GM19238 (cell line): ENCODE results near the gene APOL5.
"Not testable (repeated sequence)": the region's sequence is repeated elsewhere in the genome, so short reads cannot be mapped to it uniquely, and the experiment has no call there.

ENCODE experiments used
- DNase-seq: peaks from one replicate; pipeline ENCODE4 v3.0.0; 2011; ENCODE audit warnings: low spot score; ENCODE audit not compliant: insufficient read length

The APOL5 gene

DNA sequence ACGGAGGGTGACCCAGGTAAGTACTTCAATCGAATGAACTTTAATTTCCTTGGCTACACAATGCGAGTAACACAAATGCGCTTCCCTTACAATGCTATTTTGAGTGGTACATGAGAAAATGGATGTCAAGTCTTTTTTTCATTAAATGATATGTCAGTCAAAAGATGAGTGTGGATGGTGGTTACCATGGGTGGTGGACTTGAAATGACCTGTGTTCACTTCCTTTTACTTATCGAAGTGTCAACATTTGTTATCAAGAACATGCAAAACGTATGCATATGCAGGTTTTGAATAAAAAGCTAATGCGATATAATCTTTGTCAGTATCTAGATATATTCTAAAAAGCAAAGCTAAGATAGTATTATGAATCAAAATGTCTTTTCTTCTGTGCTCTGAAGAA lies 8.8 kb upstream of the APOL5 start:
- no peak for DNase-seq

DNA sequence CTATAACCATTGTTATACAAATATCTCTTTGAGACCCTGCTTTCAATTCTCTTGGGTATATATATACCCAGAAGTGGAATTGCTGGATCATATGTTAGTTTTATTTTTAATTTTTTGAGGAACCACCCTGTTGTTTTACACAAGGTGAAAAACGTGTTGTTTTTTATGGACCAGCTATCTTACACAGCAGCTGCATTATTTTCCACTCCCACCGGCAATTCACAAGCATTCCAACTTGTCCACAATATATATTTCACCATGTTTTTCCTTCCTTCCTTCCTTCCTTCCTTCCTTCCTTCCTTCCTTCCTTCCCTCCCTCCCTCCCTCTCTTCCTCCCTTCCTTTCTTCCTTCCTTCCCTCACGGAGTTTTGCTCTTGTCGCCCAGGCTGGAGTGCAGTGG lies 6.3 kb upstream of the APOL5 start:
- DNase-seq: no peak

DNA sequence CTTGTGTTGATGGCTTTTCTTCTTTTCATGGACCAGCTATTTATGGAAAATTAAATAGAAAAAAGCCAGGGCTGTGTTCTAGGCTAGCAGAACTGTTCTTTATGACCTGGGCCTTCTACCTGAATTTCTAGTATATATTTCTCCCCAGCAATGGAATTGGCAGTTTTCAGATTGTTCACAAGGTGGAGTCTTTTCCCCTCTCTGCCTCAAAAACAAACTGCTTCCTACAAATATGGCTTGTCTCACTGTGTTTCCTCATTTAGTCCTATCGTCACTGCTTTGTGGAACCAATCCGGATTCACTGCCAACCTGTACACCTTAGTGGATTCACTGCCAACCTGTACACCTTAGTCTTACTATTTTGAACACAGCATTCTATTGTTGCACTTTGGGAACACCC lies 5.0 kb upstream of the APOL5 start:
- no peak for DNase-seq

DNA sequence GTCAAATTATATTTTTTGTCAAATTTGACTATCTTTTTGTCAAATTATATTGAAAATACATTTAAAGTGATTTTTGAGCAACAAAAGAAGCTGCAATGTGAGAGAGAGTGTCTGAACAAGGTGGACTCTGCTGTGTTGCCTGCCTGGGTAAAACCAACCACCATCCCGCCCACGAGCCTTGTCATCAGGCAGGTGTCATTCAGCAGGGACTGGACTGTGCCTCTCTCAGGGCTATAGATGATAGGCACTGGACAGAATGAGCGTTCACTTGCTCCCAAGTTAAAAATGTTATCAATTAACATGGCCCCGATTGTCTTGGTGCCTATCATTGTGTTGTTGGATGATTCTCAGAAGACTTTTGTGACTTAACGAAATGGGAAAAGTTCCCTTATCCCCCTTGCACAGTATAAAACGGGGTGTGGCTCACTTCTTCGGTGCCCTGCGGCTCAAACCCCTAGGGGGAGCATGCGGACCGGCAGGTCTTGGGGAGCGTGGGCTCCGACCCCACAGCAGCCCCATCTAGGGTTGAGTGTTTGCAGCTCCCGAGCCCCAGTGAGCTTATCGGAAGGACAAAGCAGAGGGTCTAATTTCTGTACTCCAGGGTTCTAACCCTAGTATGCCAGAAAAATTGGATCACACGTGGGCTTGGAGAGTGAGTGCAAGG lies 1.7 kb downstream of the APOL5 start:
- no peak for DNase-seq

DNA sequence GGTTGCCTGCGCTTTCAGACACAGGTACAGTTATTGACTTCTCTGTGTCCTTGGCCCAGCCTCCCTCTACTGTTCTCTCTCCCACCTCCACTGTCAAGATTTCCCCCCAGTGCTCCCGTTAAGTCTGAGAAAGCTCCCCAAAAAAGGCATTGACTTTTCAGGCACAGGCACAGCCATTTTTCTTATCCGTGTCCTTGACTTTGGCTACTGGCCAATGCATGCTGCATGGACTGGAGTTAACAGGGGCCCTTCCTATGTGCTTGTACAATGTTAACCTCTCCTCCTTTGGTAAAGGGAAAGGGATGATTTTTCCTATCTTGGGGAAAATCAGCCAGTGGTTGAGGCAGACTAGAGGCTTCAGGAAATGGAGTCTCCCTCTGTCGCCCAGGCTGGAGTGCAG lies 4.3 kb downstream of the APOL5 start:
- DNase-seq: no peak

- no peak for DNase-seq
These were observed 7.8 kb downstream of the APOL5 start for GRCh38 chr22:35725521-35725920.

GRCh38 chr22:35726398-35726797 lies 8.7 kb downstream of the APOL5 start:
- no peak for DNase-seq

GRCh38 chr22:35726933-35727332 lies 9.3 kb downstream of the APOL5 start:
- DNase-seq: no peak

DNA sequence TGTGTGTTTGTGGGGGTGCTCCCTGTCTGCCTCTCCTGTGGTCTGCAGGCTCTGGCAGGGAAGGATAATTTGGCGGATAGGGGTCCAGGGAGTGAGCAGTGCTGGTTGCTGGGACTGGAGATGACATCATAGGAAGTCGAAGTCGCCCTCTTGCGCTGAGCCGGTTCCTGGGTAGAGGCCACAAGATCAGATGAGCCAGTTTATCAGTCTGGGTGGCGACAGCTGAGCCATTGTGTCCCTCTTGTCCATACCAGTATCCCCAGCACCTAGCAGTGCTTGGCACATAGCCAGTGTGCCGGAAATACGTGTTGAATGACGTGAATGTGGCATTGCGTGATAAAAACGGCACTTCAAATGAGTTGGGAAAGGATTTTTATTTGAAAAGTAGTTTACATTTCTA lies 9.8 kb downstream of the APOL5 start:
- DNase-seq: no peak

DNA sequence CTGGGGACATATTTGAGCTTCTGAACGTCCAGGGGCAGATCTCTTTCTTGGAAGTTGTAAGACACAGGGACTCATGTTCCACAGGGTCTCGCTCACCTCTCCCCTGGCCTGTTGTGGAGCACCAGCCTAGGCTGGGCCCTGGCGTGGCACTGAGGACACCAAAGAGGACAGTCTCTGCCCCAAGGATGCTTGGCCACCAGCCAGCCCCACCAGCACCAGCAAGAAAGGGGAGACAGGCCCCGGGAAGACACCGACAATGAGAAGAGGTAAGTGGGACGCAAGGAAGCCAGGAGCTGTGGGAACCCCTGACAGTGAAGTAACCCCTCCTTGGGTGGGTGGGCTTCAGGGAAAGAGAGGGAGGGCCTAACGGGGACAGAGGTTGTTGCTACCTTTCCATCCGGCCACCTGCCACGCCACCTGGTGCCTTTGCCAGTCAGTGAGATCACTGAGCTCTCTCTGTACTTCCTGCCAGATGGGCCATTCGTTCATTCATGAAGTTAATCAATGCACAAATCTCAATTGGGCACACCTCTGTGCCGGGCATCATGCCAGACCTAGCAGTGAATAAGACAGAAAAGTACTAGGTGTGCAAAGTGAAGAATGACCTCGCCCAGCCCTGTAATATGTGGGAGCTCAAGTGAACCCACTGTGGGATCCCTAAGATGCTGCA lies 11.1 kb downstream of the APOL5 start:
- DNase-seq: no peak

DNA sequence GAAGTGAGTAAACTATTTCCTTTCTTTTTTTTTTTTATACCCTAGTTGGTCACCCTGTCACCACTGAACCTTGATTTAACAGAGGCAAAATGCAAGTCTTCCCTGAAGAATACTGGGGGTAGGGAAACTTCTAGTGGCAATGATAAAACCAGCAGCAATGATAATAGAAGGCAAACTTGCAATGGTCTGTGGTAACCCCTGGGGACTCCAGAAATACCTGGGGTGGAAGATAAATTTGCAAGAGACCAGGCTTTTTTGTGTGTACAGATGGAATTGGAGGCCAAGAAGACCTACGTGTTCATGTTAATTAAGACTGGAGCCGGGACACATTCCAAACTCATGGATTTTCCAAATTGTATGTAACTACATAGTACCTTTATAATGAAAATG lies 11.6 kb downstream of the APOL5 start:
- no peak for DNase-seq

DNA sequence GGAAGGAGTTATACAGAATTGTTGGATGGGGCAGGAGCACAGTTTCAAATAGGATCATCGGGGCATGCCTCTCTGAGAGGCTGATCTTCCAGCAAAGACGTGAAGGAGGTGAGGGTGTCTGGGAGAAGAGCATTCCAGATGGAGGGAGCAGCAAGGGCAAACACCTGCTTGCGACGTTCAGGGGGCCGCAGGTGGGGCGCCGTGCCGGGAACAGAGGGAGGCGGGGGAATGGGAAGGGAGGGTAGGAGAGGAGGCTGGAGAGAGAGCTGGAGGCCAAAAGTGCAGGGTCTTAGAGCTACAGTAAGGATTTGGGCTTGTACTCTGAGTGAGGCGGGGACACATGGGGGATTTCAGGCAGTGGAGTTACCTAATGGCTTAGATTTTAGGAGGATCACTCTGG lies 13.6 kb downstream of the APOL5 start:
- DNase-seq: no peak

DNA sequence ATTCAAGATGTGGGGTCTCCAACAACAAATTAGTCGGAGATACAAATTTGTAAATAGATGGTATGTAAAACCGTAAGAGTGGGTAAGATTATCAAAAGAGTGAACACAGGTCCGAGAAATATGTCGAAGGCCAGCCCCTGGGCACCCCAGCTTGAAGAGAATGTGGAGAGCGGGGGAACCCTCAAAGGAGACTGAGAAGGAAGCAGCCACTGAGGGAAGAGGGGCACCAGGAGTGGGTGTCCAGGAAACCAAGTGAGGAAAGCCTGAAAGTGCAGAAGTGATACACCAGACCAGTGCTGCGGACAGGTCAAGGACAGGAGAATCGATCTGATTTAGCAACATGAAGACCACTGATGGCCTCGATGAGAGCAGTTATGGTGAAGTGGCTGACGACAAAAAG lies 14.4 kb downstream of the APOL5 start:
- no peak for DNase-seq

DNA sequence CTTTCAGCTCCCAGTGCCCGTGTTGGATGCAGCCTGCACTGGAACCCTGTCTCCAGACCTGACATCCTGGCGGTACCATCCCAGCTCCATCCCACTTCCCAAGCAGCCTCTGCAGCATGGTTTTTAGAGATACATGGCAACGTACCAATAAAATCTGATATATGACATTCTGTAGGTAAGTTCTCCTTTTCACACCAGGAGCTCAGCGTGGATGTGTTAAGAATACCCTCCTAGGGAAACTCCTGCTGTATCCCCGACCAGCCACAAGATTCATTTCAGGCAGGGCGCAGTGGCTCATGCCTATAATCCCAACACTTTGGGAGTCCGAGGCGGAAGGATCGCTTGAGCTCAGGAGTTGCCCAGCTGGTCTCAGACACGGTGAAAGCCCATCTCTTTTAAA lies 15.4 kb downstream of the APOL5 start:
- no peak for DNase-seq

DNA sequence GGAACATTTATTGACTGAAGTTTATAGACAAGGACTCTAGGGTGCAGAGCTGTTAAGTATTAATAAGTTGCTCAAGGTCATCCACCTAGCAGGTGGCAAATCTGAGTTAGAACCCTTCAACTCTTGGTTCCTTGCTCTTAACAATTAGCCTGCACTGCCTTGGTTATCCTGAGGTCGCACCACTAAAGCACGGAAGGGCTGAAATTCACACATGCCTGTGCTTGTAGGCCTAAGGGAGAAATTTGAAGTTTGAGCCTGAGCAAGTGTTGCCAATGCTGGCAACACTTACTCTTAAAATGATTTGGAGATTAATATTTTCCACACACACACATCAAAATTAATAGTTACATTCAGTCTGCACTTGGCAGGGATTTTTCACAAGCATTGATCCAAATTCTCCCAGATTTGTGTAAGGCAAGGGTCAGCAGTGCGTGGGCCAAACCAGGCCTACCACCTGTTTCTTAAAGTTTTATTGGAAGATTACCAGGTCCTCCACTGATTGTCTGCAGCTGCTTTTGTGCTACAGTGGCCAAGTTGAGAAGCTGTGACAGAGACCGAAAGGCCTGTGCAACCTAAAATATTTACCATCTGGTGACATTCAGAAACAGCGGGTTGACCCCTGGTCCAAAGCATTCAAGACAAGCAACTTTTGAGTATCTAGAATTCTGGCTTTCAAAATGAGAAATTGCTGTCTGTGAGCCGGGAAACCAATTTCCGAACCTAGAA lies 16.3 kb downstream of the APOL5 start:
- DNase-seq: no peak

- DNase-seq: no peak
These were observed 16.8 kb downstream of the APOL5 start for GRCh38 chr22:35734517-35734827.

GRCh38 chr22:35735542-35735941 lies 17.9 kb downstream of the APOL5 start:
- DNase-seq: no peak

- DNase-seq: no peak
These were observed 18.5 kb downstream of the APOL5 start for GRCh38 chr22:35736166-35736565.

- no peak for DNase-seq
These were observed 19.0 kb downstream of the APOL5 start for GRCh38 chr22:35736701-35737100.

DNA sequence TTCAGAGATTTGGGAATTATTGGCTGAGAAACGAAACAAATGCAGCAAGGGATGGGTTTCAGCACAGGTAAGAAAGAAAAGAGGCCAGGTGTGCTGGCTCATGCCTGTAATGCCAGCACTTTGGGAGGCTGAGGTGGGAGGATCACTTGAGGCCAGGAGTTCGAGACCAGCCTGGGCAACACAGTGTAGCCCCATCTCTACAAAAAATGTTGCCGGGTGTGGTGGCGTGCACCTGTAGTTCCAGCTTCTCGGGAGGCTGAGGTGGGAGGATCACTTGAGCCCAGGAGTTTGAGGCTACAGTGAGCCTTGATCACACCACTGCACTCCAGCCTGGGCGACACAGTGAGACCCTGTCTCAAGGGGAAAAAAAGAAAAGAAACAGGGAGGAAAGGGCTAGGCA lies 20.2 kb downstream of the APOL5 start:
- DNase-seq: not testable (repeated sequence)

GRCh38 chr22:35739076-35739930 lies 21.6 kb downstream of the APOL5 start:
- DNase-seq: no peak

GRCh38 chr22:35739931-35740380 lies 22.3 kb downstream of the APOL5 start:
- DNase-seq: no peak
